Vagina (tissue), 2 donors: ENCODE data around the gene KCNE5.

Experiments
- POLR2A ChIP-seq, 2 donors: fragments of 450-650 bp; IDR thresholded peaks; one replicate each; pipeline ENCODE4 v1.6.1; 2017; ENCODE audit warnings: antibody characterized with exemption in 2 of 2, mild to moderate bottlenecking in 2 of 2, moderate library complexity in 2 of 2
- TF ChIP-seq, protein P1 (sequence below), 3 experiments: fragments of 450-650 bp in 2 of 3; fragments of 200-600 bp in 1 of 3; sonication (generic) in 1 of 3; IDR thresholded peaks; one replicate each; pipeline ENCODE4 v1.5.1; 2017 to 2019; ENCODE audit warnings: antibody characterized with exemption in 3 of 3, mild to moderate bottlenecking in 2 of 3, moderate library complexity in 2 of 3

DNA sequence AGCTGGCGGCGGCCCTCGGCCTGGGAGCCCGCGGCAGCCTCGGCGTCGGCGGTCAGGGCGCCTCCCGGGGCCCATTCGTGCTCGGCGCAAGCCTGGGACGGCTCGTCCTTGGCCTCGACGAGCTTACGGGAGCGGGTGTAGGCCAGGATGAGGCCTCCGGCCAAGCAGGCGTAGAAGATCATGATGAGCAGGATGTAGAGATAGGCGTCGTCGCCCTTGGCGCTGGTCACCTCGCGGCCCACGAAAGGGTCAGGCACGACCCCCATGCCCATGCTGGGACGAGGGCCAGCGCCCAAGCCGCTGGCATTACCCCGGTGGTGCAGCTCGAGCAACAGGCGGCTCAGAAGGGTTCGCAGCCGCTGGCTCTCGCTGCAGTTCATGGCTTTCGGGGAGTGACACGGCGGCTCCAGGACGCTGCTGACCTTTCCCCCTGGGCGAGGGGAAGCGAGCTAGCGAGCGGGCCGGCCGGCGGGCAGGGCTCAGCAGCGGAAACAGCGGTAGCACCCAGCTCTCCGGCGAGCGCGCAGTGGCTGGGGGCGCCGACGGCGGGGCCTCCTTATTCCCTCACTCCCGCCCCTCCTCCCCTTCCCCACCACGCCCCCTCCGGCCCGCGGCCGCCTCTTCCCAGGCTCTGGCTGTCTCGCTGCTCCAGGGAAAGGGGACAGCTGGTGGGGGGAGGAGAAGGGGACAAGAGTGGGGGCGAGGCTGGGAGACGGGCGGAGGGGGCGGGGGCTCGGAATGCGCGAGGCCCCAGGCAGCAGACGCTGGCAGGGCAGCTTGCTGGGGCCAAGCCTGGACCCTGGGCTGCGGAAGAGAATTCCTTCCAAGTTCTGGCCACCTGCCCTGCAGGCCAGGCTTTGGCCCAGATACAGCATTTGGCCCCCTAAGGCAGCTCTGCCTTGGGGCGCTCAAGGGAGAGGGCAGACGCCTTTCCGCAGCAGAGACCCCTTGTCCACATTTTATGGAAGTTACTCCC lies at the start of gene KCNE5:
- TF ChIP-seq, protein P1, sequence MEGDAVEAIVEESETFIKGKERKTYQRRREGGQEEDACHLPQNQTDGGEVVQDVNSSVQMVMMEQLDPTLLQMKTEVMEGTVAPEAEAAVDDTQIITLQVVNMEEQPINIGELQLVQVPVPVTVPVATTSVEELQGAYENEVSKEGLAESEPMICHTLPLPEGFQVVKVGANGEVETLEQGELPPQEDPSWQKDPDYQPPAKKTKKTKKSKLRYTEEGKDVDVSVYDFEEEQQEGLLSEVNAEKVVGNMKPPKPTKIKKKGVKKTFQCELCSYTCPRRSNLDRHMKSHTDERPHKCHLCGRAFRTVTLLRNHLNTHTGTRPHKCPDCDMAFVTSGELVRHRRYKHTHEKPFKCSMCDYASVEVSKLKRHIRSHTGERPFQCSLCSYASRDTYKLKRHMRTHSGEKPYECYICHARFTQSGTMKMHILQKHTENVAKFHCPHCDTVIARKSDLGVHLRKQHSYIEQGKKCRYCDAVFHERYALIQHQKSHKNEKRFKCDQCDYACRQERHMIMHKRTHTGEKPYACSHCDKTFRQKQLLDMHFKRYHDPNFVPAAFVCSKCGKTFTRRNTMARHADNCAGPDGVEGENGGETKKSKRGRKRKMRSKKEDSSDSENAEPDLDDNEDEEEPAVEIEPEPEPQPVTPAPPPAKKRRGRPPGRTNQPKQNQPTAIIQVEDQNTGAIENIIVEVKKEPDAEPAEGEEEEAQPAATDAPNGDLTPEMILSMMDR (IDR thresholded peaks at IDR 0.05): no peak
- TF ChIP-seq POLR2A (IDR thresholded peaks at IDR 0.05): no peak
